WTC11 (cell line): ENCODE data around the gene SLC22A12. TPM values are rescaled to one million over a fixed set of nuclear protein-coding genes. Genes with fewer than 3 reads are reported as not detected.

Experiments used
- ATAC-seq: fragments of 200-7000 bp; cut with Tn5 transposase; 2 replicates; pipeline ENCODE4 v1.10.0; 2021; ENCODE audit warnings: mild to moderate bottlenecking, moderate library complexity
- CTCF ChIA-PET: fragments of 300-600 bp; sonication (Branson Sonifier 250); formaldehyde crosslinking; loops from one replicate; lab custom pipeline; 2021; ENCODE audit warnings: antibody characterized with exemption; lab: Charles Lee
- POLR2A ChIA-PET: fragments of 350-600 bp; sonication (Branson Sonifier 250); formaldehyde crosslinking; loops from one replicate; lab custom pipeline; 2021; ENCODE audit warnings: antibody characterized with exemption; lab: Charles Lee
- DNase-seq: peaks from one replicate; pipeline ENCODE4 v3.0.0; 2021; ENCODE audit warnings: low spot score
- H3K27ac Mint-ChIP-seq: 2 replicates; pipeline ENCODE4 v1.8.0; 2021; ENCODE audit warnings: mixed read lengths
- H3K27me3 Mint-ChIP-seq: 2 replicates; pipeline ENCODE4 v1.8.0; 2021; ENCODE audit warnings: low read depth, mild to moderate bottlenecking, moderate library complexity, mixed read lengths
- H3K36me3 Mint-ChIP-seq: 2 replicates; pipeline ENCODE4 v1.8.0; 2021; ENCODE audit warnings: mixed read lengths
- H3K4me1 Mint-ChIP-seq: 2 replicates; pipeline ENCODE4 v1.8.0; 2022; ENCODE audit warnings: mixed read lengths
- H3K4me3 Mint-ChIP-seq: 2 replicates; pipeline ENCODE4 v1.8.0; 2021; ENCODE audit warnings: mild to moderate bottlenecking, moderate library complexity, mixed read lengths
- H3K9me3 Mint-ChIP-seq: 2 replicates; pipeline ENCODE4 v1.8.0; 2021; ENCODE audit warnings: mixed read lengths
- FOXJ3 ChIP-seq: sonication (generic); formaldehyde crosslinking; IDR thresholded peaks from 2 replicates; pipeline ENCODE4 v1.9.0; 2021; ENCODE audit warnings: missing genetic modification reagents, mild to moderate bottlenecking, borderline replicate concordance
- FOXK1 ChIP-seq: sonication (generic); formaldehyde crosslinking; IDR thresholded peaks from 2 replicates; pipeline ENCODE4 v1.8.0; 2022; ENCODE audit warnings: mild to moderate bottlenecking, moderate library complexity, missing genetic modification reagents
- HMGA2 ChIP-seq: fragments of 250-450 bp; sonication (Bioruptor Pico); IDR thresholded peaks from 2 replicates; pipeline ENCODE4 v1.4.0; 2021; ENCODE audit warnings: mild to moderate bottlenecking, moderate library complexity
- NR2C2 ChIP-seq: sonication (generic); formaldehyde crosslinking; IDR thresholded peaks from 2 replicates; pipeline ENCODE4 v1.8.0; 2022; ENCODE audit warnings: mild to moderate bottlenecking, missing genetic modification reagents
- NR3C1 ChIP-seq: sonication (generic); formaldehyde crosslinking; conservative IDR thresholded peaks from 2 replicates; pipeline ENCODE4 v1.8.1; 2023; ENCODE audit warnings: low read depth, mild to moderate bottlenecking, missing genetic modification reagents
- PRRX2 ChIP-seq: fragments of 250-450 bp; sonication (Bioruptor Pico); IDR thresholded peaks from 2 replicates; pipeline ENCODE4 v1.8.0; 2021; ENCODE audit warnings: mild to moderate bottlenecking
- ZNF138 ChIP-seq: sonication (generic); formaldehyde crosslinking; conservative IDR thresholded peaks from 2 replicates; pipeline ENCODE4 v1.8.1; 2022; ENCODE audit warnings: mild to moderate bottlenecking, moderate library complexity, missing genetic modification reagents
- ZNF219 ChIP-seq: sonication (generic); formaldehyde crosslinking; IDR thresholded peaks from 2 replicates; pipeline ENCODE4 v1.8.0; 2023; ENCODE audit warnings: missing genetic modification reagents, mild to moderate bottlenecking, borderline replicate concordance
- ZNF671 ChIP-seq: fragments of 250-450 bp; sonication (Bioruptor Pico); IDR thresholded peaks from 2 replicates; pipeline ENCODE4 v1.8.0; 2021; ENCODE audit warnings: mild to moderate bottlenecking
- total RNA-seq: library from RNA; stranded (reverse); gene quantifications from 3 replicates; pipeline ENCODE4 v1.2.3, GENCODE V29; 2021
- TF ChIP-seq, protein P1 (sequence below): fragments of 250-450 bp; sonication (Bioruptor Pico); IDR thresholded peaks from 2 replicates; pipeline ENCODE4 v2.1.2; 2022; ENCODE audit warnings: mild to moderate bottlenecking, moderate library complexity
- TF ChIP-seq, protein P2 (sequence below): sonication (generic); formaldehyde crosslinking; conservative IDR thresholded peaks from 2 replicates; pipeline ENCODE4 v1.8.1; 2023; ENCODE audit warnings: mild to moderate bottlenecking, low read depth, missing genetic modification reagents, moderate library complexity
- TF ChIP-seq, protein P3 (sequence below): fragments of 250-450 bp; sonication (Bioruptor Pico); IDR thresholded peaks from 2 replicates; pipeline ENCODE4 v1.9.0; 2021; ENCODE audit warnings: mild to moderate bottlenecking, borderline replicate concordance
- TF ChIP-seq, protein P4 (sequence below): sonication (generic); formaldehyde crosslinking; IDR thresholded peaks from 2 replicates; pipeline ENCODE4 v1.8.1; 2023; ENCODE audit warnings: mild to moderate bottlenecking, missing genetic modification reagents
- TF ChIP-seq, protein P5 (sequence below): sonication (generic); formaldehyde crosslinking; IDR thresholded peaks from 2 replicates; pipeline ENCODE4 v1.8.1; 2022; ENCODE audit warnings: mild to moderate bottlenecking, missing genetic modification reagents, moderate library complexity, borderline replicate concordance

The SLC22A12 gene
- total RNA-seq, 1 experiment from 2014 or later = not detected

DNA sequence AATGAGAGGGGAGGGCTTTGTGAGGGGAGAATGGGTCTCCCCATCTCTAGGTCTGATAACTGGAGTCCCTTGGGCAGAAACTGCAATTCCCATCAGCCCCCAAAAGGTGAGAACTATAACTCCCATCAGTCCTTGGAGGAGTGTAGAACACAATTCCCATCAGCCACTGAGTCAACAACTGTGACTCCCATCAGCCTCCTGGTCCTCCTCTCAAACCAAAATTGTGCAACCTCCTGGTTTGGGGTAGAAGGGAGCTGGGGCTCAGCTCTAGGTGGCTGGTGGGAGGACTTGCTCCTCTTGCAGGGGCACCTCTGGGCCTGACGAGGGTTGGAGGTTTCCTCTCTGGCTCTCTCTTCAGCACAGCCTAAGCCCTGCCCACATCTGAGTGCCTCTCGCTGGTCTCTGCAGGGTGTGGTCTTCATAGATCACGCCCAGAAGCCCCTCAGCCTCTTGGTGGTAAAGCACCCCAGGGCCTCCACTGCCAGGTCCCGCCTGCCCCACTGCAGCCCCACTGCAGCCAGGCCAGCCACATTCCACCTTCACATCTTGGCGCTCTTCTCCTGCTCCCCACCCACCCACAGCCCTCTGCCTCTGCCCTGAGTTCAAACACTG, 18.5 kb downstream of the SLC22A12 start:
- Mint-ChIP-seq H3K27ac (no peak overlapping the region; the same call in 1 of the 2 replicates), H3K27me3 (no peaks in the 10 kb centered on the region; the same call in 1 of the 2 replicates), H3K4me1 (peaks cover 7% of the 10 kb centered on the region; the same call in 1 of the 2 replicates), H3K4me3 (no peak overlapping the region), H3K9me3 (no peaks in the 10 kb centered on the region), H3K36me3 (no peaks in the 10 kb centered on the region)
- no peak for TF ChIP-seq ZNF138
- TF ChIP-seq FOXK1 = 0 out of 2 replicates have a peak, but pooled peaks have one; percentile 26
- TF ChIP-seq, protein P1, sequence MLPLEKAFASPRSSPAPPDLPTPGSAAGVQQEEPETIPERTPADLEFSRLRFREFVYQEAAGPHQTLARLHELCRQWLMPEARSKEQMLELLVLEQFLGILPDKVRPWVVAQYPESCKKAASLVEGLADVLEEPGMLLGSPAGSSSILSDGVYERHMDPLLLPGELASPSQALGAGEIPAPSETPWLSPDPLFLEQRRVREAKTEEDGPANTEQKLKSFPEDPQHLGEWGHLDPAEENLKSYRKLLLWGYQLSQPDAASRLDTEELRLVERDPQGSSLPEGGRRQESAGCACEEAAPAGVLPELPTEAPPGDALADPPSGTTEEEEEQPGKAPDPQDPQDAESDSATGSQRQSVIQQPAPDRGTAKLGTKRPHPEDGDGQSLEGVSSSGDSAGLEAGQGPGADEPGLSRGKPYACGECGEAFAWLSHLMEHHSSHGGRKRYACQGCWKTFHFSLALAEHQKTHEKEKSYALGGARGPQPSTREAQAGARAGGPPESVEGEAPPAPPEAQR (CRISPR knock-in tag) = no peak
- no peak for TF ChIP-seq ZNF671
- ChIA-PET POLR2A (interaction anchor here (0.7 kb wide), 1 partner anchor 35 kb away, joined by 5 read pairs; no protein-coding TSS in a partner anchor), CTCF (interaction anchor here (0.7 to 4.6 kb wide), 11 partner anchors 10 to 120 kb away, joined by 3 to 22 read pairs (median 3); no protein-coding TSS in a partner anchor)
- DNase-seq = no peak
- ATAC-seq = peak; percentile 46

DNA sequence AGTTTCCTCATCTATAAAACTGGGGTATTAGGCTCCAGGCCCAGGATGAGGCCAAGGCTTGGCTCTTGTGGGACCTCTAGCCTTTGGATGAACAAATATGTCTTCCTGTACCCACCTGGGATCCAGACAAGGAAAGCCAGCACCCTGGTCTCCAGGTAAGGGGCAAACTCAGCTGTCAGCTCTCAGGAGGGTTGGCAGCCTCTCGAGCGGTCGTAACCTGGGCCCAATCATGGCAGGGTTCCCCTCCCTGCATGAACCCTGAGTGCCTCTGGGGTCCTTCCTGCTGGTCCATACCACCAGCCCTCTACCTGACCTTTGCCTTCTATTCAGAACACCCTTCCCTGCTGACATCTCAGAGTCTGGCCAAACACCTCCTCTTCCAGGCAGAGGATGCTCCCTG, 19.6 kb downstream of the SLC22A12 start:
- Mint-ChIP-seq H3K4me3 (no peak overlapping the region), H3K27me3 (no peaks in the 10 kb centered on the region; the same call in 1 of the 2 replicates), H3K36me3 (no peaks in the 10 kb centered on the region), H3K27ac (no peak overlapping the region), H3K9me3 (no peaks in the 10 kb centered on the region), H3K4me1 (peaks cover 7% of the 10 kb centered on the region; the same call in 1 of the 2 replicates)
- ATAC-seq (no peak), DNase-seq (no peak)
- CTCF ChIA-PET = interaction anchor here (1.1 to 4.6 kb wide), 4 partner anchors 19 to 95 kb away, joined by 3 to 22 read pairs (median 5); no protein-coding TSS in a partner anchor
- TF ChIP-seq, protein P2, sequence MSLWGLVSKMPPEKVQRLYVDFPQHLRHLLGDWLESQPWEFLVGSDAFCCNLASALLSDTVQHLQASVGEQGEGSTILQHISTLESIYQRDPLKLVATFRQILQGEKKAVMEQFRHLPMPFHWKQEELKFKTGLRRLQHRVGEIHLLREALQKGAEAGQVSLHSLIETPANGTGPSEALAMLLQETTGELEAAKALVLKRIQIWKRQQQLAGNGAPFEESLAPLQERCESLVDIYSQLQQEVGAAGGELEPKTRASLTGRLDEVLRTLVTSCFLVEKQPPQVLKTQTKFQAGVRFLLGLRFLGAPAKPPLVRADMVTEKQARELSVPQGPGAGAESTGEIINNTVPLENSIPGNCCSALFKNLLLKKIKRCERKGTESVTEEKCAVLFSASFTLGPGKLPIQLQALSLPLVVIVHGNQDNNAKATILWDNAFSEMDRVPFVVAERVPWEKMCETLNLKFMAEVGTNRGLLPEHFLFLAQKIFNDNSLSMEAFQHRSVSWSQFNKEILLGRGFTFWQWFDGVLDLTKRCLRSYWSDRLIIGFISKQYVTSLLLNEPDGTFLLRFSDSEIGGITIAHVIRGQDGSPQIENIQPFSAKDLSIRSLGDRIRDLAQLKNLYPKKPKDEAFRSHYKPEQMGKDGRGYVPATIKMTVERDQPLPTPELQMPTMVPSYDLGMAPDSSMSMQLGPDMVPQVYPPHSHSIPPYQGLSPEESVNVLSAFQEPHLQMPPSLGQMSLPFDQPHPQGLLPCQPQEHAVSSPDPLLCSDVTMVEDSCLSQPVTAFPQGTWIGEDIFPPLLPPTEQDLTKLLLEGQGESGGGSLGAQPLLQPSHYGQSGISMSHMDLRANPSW (CRISPR knock-in tag) = no peak
- no peak for TF ChIP-seq HMGA2 (CRISPR knock-in tag)
- TF ChIP-seq, protein P3, sequence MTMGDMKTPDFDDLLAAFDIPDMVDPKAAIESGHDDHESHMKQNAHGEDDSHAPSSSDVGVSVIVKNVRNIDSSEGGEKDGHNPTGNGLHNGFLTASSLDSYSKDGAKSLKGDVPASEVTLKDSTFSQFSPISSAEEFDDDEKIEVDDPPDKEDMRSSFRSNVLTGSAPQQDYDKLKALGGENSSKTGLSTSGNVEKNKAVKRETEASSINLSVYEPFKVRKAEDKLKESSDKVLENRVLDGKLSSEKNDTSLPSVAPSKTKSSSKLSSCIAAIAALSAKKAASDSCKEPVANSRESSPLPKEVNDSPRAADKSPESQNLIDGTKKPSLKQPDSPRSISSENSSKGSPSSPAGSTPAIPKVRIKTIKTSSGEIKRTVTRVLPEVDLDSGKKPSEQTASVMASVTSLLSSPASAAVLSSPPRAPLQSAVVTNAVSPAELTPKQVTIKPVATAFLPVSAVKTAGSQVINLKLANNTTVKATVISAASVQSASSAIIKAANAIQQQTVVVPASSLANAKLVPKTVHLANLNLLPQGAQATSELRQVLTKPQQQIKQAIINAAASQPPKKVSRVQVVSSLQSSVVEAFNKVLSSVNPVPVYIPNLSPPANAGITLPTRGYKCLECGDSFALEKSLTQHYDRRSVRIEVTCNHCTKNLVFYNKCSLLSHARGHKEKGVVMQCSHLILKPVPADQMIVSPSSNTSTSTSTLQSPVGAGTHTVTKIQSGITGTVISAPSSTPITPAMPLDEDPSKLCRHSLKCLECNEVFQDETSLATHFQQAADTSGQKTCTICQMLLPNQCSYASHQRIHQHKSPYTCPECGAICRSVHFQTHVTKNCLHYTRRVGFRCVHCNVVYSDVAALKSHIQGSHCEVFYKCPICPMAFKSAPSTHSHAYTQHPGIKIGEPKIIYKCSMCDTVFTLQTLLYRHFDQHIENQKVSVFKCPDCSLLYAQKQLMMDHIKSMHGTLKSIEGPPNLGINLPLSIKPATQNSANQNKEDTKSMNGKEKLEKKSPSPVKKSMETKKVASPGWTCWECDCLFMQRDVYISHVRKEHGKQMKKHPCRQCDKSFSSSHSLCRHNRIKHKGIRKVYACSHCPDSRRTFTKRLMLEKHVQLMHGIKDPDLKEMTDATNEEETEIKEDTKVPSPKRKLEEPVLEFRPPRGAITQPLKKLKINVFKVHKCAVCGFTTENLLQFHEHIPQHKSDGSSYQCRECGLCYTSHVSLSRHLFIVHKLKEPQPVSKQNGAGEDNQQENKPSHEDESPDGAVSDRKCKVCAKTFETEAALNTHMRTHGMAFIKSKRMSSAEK (CRISPR knock-in tag) = no peak
- no peak for TF ChIP-seq ZNF219 (CRISPR knock-in tag)
- no peak for TF ChIP-seq NR3C1
- TF ChIP-seq NR2C2 (CRISPR knock-in tag) = no peak
- TF ChIP-seq FOXJ3 (CRISPR knock-in tag) = no peak
- TF ChIP-seq, protein P4, sequence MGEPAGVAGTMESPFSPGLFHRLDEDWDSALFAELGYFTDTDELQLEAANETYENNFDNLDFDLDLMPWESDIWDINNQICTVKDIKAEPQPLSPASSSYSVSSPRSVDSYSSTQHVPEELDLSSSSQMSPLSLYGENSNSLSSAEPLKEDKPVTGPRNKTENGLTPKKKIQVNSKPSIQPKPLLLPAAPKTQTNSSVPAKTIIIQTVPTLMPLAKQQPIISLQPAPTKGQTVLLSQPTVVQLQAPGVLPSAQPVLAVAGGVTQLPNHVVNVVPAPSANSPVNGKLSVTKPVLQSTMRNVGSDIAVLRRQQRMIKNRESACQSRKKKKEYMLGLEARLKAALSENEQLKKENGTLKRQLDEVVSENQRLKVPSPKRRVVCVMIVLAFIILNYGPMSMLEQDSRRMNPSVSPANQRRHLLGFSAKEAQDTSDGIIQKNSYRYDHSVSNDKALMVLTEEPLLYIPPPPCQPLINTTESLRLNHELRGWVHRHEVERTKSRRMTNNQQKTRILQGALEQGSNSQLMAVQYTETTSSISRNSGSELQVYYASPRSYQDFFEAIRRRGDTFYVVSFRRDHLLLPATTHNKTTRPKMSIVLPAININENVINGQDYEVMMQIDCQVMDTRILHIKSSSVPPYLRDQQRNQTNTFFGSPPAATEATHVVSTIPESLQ (CRISPR knock-in tag) = no peak
- TF ChIP-seq PRRX2 (CRISPR knock-in tag) = no peak
- TF ChIP-seq, protein P5, sequence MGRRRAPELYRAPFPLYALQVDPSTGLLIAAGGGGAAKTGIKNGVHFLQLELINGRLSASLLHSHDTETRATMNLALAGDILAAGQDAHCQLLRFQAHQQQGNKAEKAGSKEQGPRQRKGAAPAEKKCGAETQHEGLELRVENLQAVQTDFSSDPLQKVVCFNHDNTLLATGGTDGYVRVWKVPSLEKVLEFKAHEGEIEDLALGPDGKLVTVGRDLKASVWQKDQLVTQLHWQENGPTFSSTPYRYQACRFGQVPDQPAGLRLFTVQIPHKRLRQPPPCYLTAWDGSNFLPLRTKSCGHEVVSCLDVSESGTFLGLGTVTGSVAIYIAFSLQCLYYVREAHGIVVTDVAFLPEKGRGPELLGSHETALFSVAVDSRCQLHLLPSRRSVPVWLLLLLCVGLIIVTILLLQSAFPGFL (CRISPR knock-in tag) = no peak
- POLR2A ChIA-PET = interaction anchor here (0.7 kb wide), 1 partner anchor 34 kb away, joined by 5 read pairs; no protein-coding TSS in a partner anchor
